HG03520 (cell line): Measurements from ENCODE around the gene TBC1D2B.
A peak's percentile ranks its signal among the peaks of the same experiment; 100 is the strongest.
"Not testable (repeated sequence)": the region's sequence is repeated elsewhere in the genome, so short reads cannot be mapped to it uniquely, and the experiment has no call there.

Experiments
- ATAC-seq: cut with Tn5 transposase; IDR thresholded peaks from one replicate; pipeline ENCODE4 v1.9.1; 2021; ENCODE audit warnings: mild to moderate bottlenecking, moderate library complexity; ENCODE audit not compliant: unreplicated experiment

The TBC1D2B gene

GRCh38 chr15:77958716-77959431 is 118.6 kb downstream of the TBC1D2B start:
- not testable (repeated sequence) for ATAC-seq

- not testable (repeated sequence) for ATAC-seq
Measured at GRCh38 chr15:77958021-77958420, 119.5 kb downstream of the TBC1D2B start.

DNA sequence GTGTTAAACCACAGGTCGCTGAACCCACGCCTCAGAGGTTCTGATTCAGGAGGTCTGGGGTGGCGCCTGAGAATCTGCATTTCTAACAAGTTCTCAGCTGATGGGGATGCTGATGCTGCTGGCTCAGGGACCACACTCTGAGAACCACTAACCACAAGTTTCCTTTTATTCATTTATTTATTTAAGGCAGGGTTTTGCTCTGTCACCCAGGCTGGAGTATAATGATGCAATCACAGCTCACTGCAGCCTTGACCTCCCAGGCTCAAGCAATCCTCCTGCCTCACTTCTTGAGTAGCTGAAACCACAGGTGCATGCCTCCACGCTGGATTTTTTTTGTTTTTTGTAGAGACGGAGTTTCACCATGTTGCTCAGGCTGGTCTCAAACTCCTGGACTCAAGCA is 123.6 kb downstream of the TBC1D2B start:
- ATAC-seq, result peak; percentile 44

DNA sequence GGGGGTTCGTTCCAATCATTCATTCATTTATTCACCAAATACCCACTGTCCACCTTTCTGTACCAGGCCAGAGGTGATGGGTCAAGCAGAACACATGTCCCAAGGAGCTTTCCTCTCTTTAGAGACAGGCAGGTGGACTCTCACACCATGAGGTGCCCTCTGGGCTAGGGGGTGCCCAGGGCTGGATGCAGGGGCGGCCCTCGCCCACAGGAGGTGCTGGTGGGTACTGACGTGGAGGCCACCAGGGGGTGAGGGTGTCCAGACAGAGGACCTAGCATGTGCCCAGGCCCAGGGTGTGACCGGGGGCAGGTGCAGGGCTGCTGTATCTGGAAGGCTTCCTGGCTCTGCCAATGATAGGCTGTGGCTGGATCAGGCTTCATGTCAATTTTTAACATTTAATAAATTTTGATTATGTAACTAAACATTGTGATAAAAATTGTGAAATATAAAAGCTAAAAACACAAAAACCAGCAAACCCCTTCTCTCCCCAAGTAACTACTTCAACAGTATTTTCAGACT is 124.5 kb downstream of the TBC1D2B start:
- not testable (repeated sequence) for ATAC-seq

- not testable (repeated sequence) for ATAC-seq
Measured at GRCh38 chr15:77951105-77951786, 126.3 kb downstream of the TBC1D2B start.

DNA sequence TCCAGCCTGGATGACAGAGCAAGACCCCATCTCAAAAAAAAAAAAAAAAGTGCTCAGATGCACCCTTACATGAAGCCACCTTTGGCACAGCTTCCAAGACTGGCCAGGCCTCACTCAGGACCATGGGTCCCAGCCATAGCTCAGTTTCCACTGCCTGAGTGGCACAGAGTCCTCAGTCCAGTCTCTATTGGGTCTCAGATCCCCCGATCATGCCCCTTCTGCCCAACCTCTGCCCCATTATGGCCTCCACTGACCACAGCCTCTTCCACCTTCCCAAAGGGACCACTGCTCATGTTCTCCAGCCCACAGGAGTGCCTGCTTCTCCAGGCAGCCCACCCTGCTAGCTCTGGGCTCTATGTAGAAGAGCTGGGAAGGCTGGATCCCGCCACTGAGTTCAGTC is 127.0 kb downstream of the TBC1D2B start:
- ATAC-seq, result not testable (repeated sequence)

- no peak for ATAC-seq
Measured at GRCh38 chr15:77945566-77945965, 131.9 kb downstream of the TBC1D2B start.
